ENCODE measurements around the gene CCDC9.

Gene CCDC9

DNA sequence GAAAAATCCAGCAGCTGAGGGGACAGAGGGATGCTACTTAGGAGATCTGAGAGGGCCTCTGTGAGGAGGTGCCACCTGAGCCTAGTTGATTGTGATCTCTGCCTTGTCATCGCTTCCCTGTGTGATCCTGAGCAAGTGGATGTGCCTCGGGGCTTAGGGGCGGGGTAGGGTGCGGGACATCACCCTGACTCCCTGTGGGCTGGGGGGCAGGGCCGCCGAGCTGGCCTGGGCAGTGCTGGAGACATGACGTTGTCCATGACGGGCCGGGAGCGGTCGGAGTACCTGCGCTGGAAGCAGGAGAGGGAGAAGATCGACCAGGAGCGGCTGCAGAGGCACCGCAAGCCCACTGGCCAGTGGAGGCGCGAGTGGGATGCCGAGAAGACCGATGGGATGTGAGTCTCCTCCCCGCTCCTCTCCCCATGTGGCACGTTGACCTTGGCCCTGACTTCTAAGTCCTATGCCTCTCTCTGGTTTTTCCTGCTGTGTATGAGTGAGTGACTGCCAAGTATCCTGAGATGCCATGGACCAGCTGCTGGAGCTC, 10.1 kb downstream of the CCDC9 start:
- DNase-seq (ENCODE audit: low read depth in 2 of 2), result no peak
- TF ChIP-seq, protein P1, sequence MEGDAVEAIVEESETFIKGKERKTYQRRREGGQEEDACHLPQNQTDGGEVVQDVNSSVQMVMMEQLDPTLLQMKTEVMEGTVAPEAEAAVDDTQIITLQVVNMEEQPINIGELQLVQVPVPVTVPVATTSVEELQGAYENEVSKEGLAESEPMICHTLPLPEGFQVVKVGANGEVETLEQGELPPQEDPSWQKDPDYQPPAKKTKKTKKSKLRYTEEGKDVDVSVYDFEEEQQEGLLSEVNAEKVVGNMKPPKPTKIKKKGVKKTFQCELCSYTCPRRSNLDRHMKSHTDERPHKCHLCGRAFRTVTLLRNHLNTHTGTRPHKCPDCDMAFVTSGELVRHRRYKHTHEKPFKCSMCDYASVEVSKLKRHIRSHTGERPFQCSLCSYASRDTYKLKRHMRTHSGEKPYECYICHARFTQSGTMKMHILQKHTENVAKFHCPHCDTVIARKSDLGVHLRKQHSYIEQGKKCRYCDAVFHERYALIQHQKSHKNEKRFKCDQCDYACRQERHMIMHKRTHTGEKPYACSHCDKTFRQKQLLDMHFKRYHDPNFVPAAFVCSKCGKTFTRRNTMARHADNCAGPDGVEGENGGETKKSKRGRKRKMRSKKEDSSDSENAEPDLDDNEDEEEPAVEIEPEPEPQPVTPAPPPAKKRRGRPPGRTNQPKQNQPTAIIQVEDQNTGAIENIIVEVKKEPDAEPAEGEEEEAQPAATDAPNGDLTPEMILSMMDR (IDR thresholded peaks at IDR 0.05; ENCODE audit: low read depth, low read length), result no peak
- no peak overlapping the region for H3K4me3 ChIP-seq (replicated peaks in 1 of 2; ENCODE audit: low read depth in 2 of 2, low read length in 2 of 2)

DNA sequence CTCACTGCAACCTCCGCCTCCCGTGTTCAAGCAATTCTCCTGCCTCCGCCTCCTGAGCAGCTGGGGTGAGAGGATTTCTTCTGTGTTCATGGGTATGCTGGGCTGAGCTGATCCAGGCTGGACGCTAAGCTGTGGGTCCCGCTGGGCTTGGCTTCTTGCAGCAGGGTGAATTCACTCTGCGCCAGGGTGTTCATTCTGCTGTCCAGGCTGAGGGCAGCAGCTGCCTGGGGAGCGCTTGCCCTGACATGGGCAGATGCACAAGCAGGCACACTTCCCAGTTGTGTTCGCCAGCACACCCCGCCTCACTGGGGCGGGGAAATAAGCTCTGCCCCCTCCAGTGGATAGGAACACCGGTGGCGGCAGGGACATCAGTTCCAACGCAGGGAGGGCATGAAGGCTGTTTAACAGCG, 11.0 kb downstream of the CCDC9 start:
- no peak for DNase-seq (ENCODE audit: low read depth in 2 of 2)
- TF ChIP-seq, protein P1 (IDR thresholded peaks at IDR 0.05; ENCODE audit: low read depth, low read length), result no peak
- H3K4me3 ChIP-seq (replicated peaks in 1 of 2; ENCODE audit: low read depth in 2 of 2, low read length in 2 of 2), result no peak overlapping the region

DNA sequence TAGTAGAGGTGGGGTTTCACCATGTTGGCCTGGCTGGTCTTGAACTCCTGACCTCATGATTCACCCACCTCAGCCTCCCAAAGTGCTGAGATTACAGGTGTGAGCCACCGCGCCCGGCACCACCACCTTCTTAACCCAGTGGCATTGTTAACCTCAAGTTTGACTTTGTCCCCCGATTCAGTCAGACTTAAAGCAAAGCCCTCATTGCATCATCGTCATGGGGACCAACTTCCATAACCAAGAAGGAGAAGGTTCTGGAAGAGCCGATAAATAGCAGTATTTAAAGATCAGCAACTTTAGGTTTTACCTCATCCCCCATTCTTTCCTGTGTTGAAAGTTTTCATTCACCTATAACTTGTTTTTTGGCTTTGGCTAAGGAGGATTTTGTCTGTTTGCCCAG, 11.7 kb downstream of the CCDC9 start:
- no peak overlapping the region for H3K4me3 ChIP-seq (replicated peaks in 1 of 2; ENCODE audit: low read depth in 2 of 2, low read length in 2 of 2)
- TF ChIP-seq, protein P1 (IDR thresholded peaks at IDR 0.05; ENCODE audit: low read depth, low read length), result no peak
- no peak for DNase-seq (ENCODE audit: low read depth in 2 of 2)

DNA sequence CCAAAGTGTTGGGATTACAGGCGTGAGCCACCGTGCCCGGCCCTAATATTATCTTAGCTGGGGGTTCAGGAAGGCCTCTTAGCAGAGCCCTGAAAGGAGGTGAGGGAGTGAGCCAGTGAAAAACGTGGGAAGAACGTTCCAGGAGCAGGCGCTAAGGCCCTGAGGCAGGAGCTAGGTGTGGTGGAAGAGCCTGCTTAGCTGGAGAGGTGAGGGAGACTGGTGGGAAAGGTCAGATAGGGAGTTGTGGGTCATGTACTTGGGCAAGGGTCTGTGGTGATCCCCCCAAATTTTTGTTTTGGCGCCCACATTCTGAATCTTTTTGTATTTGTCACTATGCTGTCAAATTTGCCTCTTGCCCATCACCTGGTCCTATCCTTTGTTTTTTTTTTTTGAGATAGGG, 13.3 kb downstream of the CCDC9 start:
- no peak for DNase-seq (ENCODE audit: low read depth in 2 of 2)
- TF ChIP-seq, protein P1 (IDR thresholded peaks at IDR 0.05; ENCODE audit: low read depth, low read length), result no peak
- no peak overlapping the region for H3K4me3 ChIP-seq (replicated peaks in 1 of 2; ENCODE audit: low read depth in 2 of 2, low read length in 2 of 2)

DNA sequence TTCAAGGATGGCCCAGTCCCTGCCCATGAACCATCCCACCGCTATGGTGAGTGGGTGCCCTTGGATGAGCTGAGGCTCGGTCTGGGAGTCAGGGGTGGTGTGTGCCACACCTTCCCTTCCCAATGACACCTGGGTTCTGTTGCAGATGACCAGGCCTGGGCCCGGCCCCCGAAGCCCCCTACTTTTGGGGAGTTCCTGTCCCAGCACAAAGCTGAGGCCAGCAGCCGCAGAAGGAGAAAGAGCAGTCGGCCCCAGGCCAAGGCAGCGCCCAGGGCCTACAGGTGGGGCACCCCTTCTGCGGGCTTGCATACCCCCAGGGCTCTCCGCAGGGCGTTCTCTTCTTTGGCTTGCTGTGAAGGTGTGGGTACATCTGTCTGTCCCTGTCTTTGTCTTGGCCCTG, 14.1 kb downstream of the CCDC9 start:
- H3K4me3 ChIP-seq (replicated peaks in 1 of 2; ENCODE audit: low read depth in 2 of 2, low read length in 2 of 2), result no peak overlapping the region

DNA sequence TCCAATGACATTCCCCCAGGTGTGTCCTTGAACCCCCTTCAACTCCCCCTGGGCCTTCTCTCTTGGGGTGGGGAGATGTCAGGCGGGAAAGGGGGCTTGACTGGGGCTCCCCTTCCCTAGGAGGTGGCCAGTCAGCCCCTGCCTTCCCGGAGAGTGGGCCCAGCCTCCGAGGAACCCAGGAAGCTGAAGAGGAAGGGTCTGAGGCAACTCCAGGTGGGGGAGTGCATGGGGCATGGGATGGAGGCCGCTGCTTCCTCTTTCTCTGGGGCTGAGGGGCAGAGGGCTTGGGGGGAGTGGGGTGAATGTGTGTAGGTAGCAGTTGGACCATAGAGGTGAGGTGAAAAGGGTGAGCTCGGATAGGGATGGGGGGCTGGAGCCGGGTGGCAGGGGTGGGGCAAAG, 15.6 kb downstream of the CCDC9 start:
- TF ChIP-seq, protein P1 (IDR thresholded peaks at IDR 0.05; ENCODE audit: low read depth, low read length), result no peak
- DNase-seq (ENCODE audit: low read depth in 2 of 2), result no peak

More for the DNA sequence above, 14.1 kb downstream of the CCDC9 start:
- TF ChIP-seq, protein P1 (IDR thresholded peaks at IDR 0.05; ENCODE audit: low read depth, low read length), result no peak
- no peak for DNase-seq (ENCODE audit: low read depth in 2 of 2)

More for the DNA sequence above, 15.6 kb downstream of the CCDC9 start:
- H3K4me3 ChIP-seq (replicated peaks in 1 of 2; ENCODE audit: low read depth in 2 of 2, low read length in 2 of 2), result no peak overlapping the region

All from cardiac fibroblast (primary cell).